Omental fat pad (tissue), 4 donors: ENCODE results near the gene GPBP1. TPM values are rescaled to one million over a fixed set of nuclear protein-coding genes. Genes with fewer than 3 reads are reported as not detected.

ENCODE experiments used
- ATAC-seq: fragments of 150-250 bp; one replicate; pipeline ENCODE4 v1.9.1; 2016; ENCODE audit warnings: mild to moderate bottlenecking, moderate library complexity; ENCODE audit not compliant: low FRiP score
- DNase-seq: peaks from one replicate; pipeline ENCODE4 v3.0.0-alpha.2; 2019; ENCODE audit warnings: low spot score
- CTCF ChIP-seq, 3 donors: fragments of 450-650 bp; IDR thresholded peaks; one replicate each; pipeline ENCODE4 v1.5.1; 2016 to 2017; ENCODE audit warnings: antibody characterized with exemption in 3 of 3, mild to moderate bottlenecking in 3 of 3, moderate library complexity in 2 of 3
- total RNA-seq, 4 donors: library from RNA; depleted of rRNA; stranded (reverse); fragments of >200 nt; gene quantifications; one replicate each; pipeline ENCODE4 v1.1.0, GENCODE V29; 2016

GPBP1 gene
- total RNA-seq, 4 donors from 2014 or later = 56.1 to 99.0 (median 83.3) TPM

GRCh38 chr5:57215629-57216195, 41.9 kb downstream of the GPBP1 start:
- ATAC-seq = peak; percentile 43
- no peak for TF ChIP-seq CTCF (IDR thresholded peaks at IDR 0.05)
- DNase-seq = no peak

GRCh38 chr5:57216714-57217113, 42.9 kb downstream of the GPBP1 start:
- DNase-seq = no peak
- no peak for ATAC-seq
- TF ChIP-seq CTCF (IDR thresholded peaks at IDR 0.05) = no peak

GRCh38 chr5:57219386-57219785, 45.5 kb downstream of the GPBP1 start:
- no peak for DNase-seq
- ATAC-seq = no peak
- no peak for TF ChIP-seq CTCF (IDR thresholded peaks at IDR 0.05)

- no peak for DNase-seq
- peak; percentile 75 for ATAC-seq
- peak in 2 of 3 donors; percentile 65 to 80 for TF ChIP-seq CTCF (IDR thresholded peaks at IDR 0.05)
Measured at GRCh38 chr5:57221049-57221568, 47.2 kb downstream of the GPBP1 start.

- DNase-seq (no peak), ATAC-seq (no peak)
- TF ChIP-seq CTCF (IDR thresholded peaks at IDR 0.05) = no peak
Measured at GRCh38 chr5:57225553-57225952, 51.7 kb downstream of the GPBP1 start.

GRCh38 chr5:57229313-57229712, 55.5 kb downstream of the GPBP1 start:
- no peak for TF ChIP-seq CTCF (IDR thresholded peaks at IDR 0.05)
- ATAC-seq = no peak

GRCh38 chr5:57231607-57232006, 57.7 kb downstream of the GPBP1 start:
- no peak for ATAC-seq
- DNase-seq = no peak
- TF ChIP-seq CTCF (IDR thresholded peaks at IDR 0.05) = no peak

More at GRCh38 chr5:57229313-57229712, 55.5 kb downstream of the GPBP1 start:
- no peak for DNase-seq
